ENCODE data around the gene OSBPL5.
"Not testable (repeated sequence)": the region's sequence is repeated elsewhere in the genome, so short reads cannot be mapped to it uniquely, and the experiment has no call there.

Gene OSBPL5

GRCh38 chr11:3120071-3120792 is 44.9 kb downstream of the OSBPL5 start:
- DNase-seq: no peak

GRCh38 chr11:3119141-3119821 is 45.8 kb downstream of the OSBPL5 start:
- DNase-seq: no peak

GRCh38 chr11:3115321-3115720 is 49.8 kb downstream of the OSBPL5 start:
- DNase-seq: no peak

GRCh38 chr11:3113661-3114060 is 51.4 kb downstream of the OSBPL5 start:
- not testable (repeated sequence) for DNase-seq

- DNase-seq: no peak
Observed at GRCh38 chr11:3111919-3112690, 53.0 kb downstream of the OSBPL5 start.

GRCh38 chr11:3111466-3111865 is 53.6 kb downstream of the OSBPL5 start:
- no peak for DNase-seq

GRCh38 chr11:3109921-3110706 is 55.0 kb downstream of the OSBPL5 start:
- peak in 1 of 2 experiments; percentile 18 for DNase-seq

GRCh38 chr11:3109434-3109833 is 55.7 kb downstream of the OSBPL5 start:
- no peak for DNase-seq

GRCh38 chr11:3108183-3108721 is 56.9 kb downstream of the OSBPL5 start:
- DNase-seq: no peak

- no peak for DNase-seq
Observed at GRCh38 chr11:3107608-3108182, 57.4 kb downstream of the OSBPL5 start.

- DNase-seq: no peak
Observed at GRCh38 chr11:3106736-3107524, 58.2 kb downstream of the OSBPL5 start.

- DNase-seq: no peak
Observed at GRCh38 chr11:3105791-3106735, 59.0 kb downstream of the OSBPL5 start.

- DNase-seq: no peak
Observed at GRCh38 chr11:3104961-3105790, 59.9 kb downstream of the OSBPL5 start.

GRCh38 chr11:3104051-3104714 is 60.9 kb downstream of the OSBPL5 start:
- no peak for DNase-seq

- DNase-seq: no peak
Observed at GRCh38 chr11:3103076-3103475, 62.0 kb downstream of the OSBPL5 start.

- DNase-seq: no peak
Observed at GRCh38 chr11:3102641-3102921, 62.5 kb downstream of the OSBPL5 start.

GRCh38 chr11:3101921-3102640 is 63.0 kb downstream of the OSBPL5 start:
- no peak for DNase-seq

- no peak for DNase-seq
Observed at GRCh38 chr11:3099178-3099577, 65.9 kb downstream of the OSBPL5 start.

Measured in NCI-H1930 (cell line).